GM12878 (cell line): ENCODE data around the gene TSPEAR. TPM values are rescaled to one million over a fixed set of nuclear protein-coding genes. Genes with fewer than 3 reads are reported as not detected.

Source experiments
- ATAC-seq: fragments of 200-7000 bp; cut with Tn5 transposase; 3 replicates; pipeline ENCODE4 v1.9.1; 2020; ENCODE audit warnings: mild to moderate bottlenecking, moderate library complexity
- BruUV-seq: library from RNA; stranded (reverse); fragments of 400-500 nt; replicated peaks from 2 replicates; lab custom pipeline; 2021; lab: Mats Ljungman, UMichigan
- CTCF ChIA-PET: fragments of 300-600 bp; sonication (Branson Sonifier 250); formaldehyde crosslinking; extraction: SDS; loops from one replicate; lab custom pipeline; 2021; ENCODE audit warnings: inconsistent platforms; lab: Yijun Ruan, JAX
- POLR2A ChIA-PET: fragments of 350-600 bp; formaldehyde crosslinking; extraction: SDS; loops from one replicate; lab custom pipeline; 2021; ENCODE audit warnings: inconsistent platforms; lab: Charles Lee
- RAD21 ChIA-PET: fragments of 300-600 bp; sonication (Branson Sonifier 250); formaldehyde crosslinking; loops from one replicate; lab custom pipeline; 2023; ENCODE audit warnings: antibody characterized with exemption; ENCODE audit not compliant: unreplicated experiment; lab: Charles Lee
- SMC1A ChIA-PET: fragments of 300-600 bp; sonication (Branson Sonifier 250); formaldehyde crosslinking; loops from one replicate; lab custom pipeline; 2023; ENCODE audit not compliant: unreplicated experiment, uncharacterized antibody; lab: Charles Lee
- DNase-seq: peaks from one replicate; pipeline ENCODE4 v3.0.0-alpha.2; 2011; ENCODE audit warnings: low read depth, low spot score
- FAIRE-seq: peaks from 3 replicates; lab custom pipeline; 2011; peaks lifted over from hg19 to GRCh38; lab: Jason Lieb, UNC
- H2AFZ ChIP-seq: 2 replicates; pipeline ENCODE4 v1.6.0; 2011; ENCODE audit warnings: low read depth, low read length, control low read depth; ENCODE audit not compliant: control insufficient read depth
- H3K27ac ChIP-seq: 2 replicates; pipeline ENCODE4 v1.5.1; 2011; ENCODE audit warnings: control low read depth; ENCODE audit not compliant: control insufficient read depth, insufficient read depth
- H3K27me3 ChIP-seq, 2 experiments: replicated peaks in 1 of 2; 2 replicates each; pipeline versions ENCODE4 v1.6.0 to v1.6.1; 2011; ENCODE audit warnings: low read length in 1 of 2; ENCODE audit not compliant: control insufficient read depth in 2 of 2, insufficient read depth in 2 of 2
- H3K36me3 ChIP-seq, 2 experiments: 2 replicates each; pipeline ENCODE4 v1.5.1; 2011; ENCODE audit warnings: low read length in 1 of 2; ENCODE audit not compliant: control insufficient read depth in 2 of 2, insufficient read depth in 2 of 2
- H3K4me1 ChIP-seq: 2 replicates; pipeline ENCODE4 v1.6.1; 2011; ENCODE audit warnings: mild to moderate bottlenecking, low read length, moderate library complexity, mixed read lengths; ENCODE audit not compliant: control insufficient read depth, insufficient read depth
- H3K4me2 ChIP-seq: 2 replicates; pipeline ENCODE4 v1.6.0; 2011; ENCODE audit warnings: control low read depth; ENCODE audit not compliant: control insufficient read depth, insufficient read depth
- H3K4me3 ChIP-seq: fragments of 200-600 bp; sonication (generic); 2 replicates; pipeline ENCODE4 v1.5.1; 2016
- H3K79me2 ChIP-seq: 2 replicates; pipeline ENCODE4 v1.6.0; 2011; ENCODE audit warnings: low read length; ENCODE audit not compliant: control insufficient read depth, insufficient read depth
- H3K9ac ChIP-seq: 2 replicates; pipeline ENCODE4 v1.8.0; 2011; ENCODE audit warnings: low read length, control low read depth, mixed read lengths; ENCODE audit not compliant: control insufficient read depth, insufficient read depth
- H3K9me3 ChIP-seq: replicated peaks from 3 replicates; pipeline ENCODE4 v1.5.1; 2011; ENCODE audit warnings: mild to moderate bottlenecking, low read length; ENCODE audit not compliant: control insufficient read depth, insufficient read depth
- H4K20me1 ChIP-seq: 2 replicates; pipeline ENCODE4 v1.6.0; 2011; ENCODE audit not compliant: control insufficient read depth, insufficient read depth
- BMI1 ChIP-seq: fragments of 450-650 bp; IDR thresholded peaks from 2 replicates; pipeline ENCODE4 v1.6.1; 2016; ENCODE audit warnings: mild to moderate bottlenecking, moderate library complexity, borderline replicate concordance
- ESRRA ChIP-seq: IDR thresholded peaks from 2 replicates; pipeline ENCODE4 v1.6.1; 2012; ENCODE audit warnings: mild to moderate bottlenecking, low read length, improper control_type of control experiment
- FOXK2 ChIP-seq: fragments of 450-650 bp; IDR thresholded peaks from 2 replicates; pipeline ENCODE4 v1.6.1; 2017; ENCODE audit warnings: mild to moderate bottlenecking, moderate library complexity
- IKZF2 ChIP-seq, 2 experiments: fragments of 450-650 bp; IDR thresholded peaks; 2 replicates each; pipeline ENCODE4 v1.6.1; 2017; ENCODE audit warnings: mild to moderate bottlenecking in 2 of 2, moderate library complexity in 2 of 2
- JUNB ChIP-seq: IDR thresholded peaks from 2 replicates; pipeline ENCODE4 v1.6.1; 2016; ENCODE audit warnings: antibody characterized with exemption, mild to moderate bottlenecking
- JUND ChIP-seq: IDR thresholded peaks from 2 replicates; pipeline ENCODE4 v1.6.1; 2012; ENCODE audit warnings: low read depth, mild to moderate bottlenecking, low read length, improper control_type of control experiment, moderate library complexity
- RAD51 ChIP-seq: fragments of 450-650 bp; IDR thresholded peaks from 2 replicates; pipeline ENCODE4 v1.6.1; 2016; ENCODE audit warnings: moderate library complexity, mild to moderate bottlenecking, inconsistent platforms
- SMC3 ChIP-seq: IDR thresholded peaks from 2 replicates; pipeline ENCODE4 v1.6.1; 2011; ENCODE audit warnings: low read length, improper control_type of control experiment, borderline replicate concordance
- SP1 ChIP-seq: IDR thresholded peaks from one replicate; pipeline ENCODE4 v1.6.1; 2011; ENCODE audit warnings: low read depth, low read length
- SUPT20H ChIP-seq: IDR thresholded peaks from 2 replicates; pipeline ENCODE4 v1.6.1; 2011; ENCODE audit warnings: low read depth, mild to moderate bottlenecking, low read length, moderate library complexity, borderline replicate concordance; ENCODE audit not compliant: control insufficient read depth
- WGBS: methylation state at CpG from one replicate; pipeline ENCODE4 v1.1.6; 2016; ENCODE audit warnings: low lambda C conversion rate; ENCODE audit not compliant: insufficient replicate concordance, insufficient coverage; ENCODE audit errors: missing lambda C conversion rate; 5-methylcytosine and 5-hydroxymethylcytosine counted together
- in situ Hi-C: fragments of 300-500 bp; cut with MboI; formaldehyde crosslinking; loops from 9 replicates; pipeline ENCODE4 v1.14.3; 2018; ENCODE audit warnings: mixed read lengths
- intact Hi-C: fragments of 100-400 bp; cut with micrococcal nuclease; formaldehyde crosslinking; loops from one replicate; pipeline ENCODE4 v1.14.2; 2022; ENCODE audit not compliant: unreplicated experiment
- polyA plus RNA-seq, 11 experiments: library from polyadenylated mRNA; depleted of rRNA in 4 of 11; unstranded in 6 of 11; stranded (reverse) in 5 of 11; fragments of >200 nt; fragmentation: Nextera tagmentation in 4 of 11; fragmentation: Illumina TruSeq in 1 of 11; extraction: Ambion mirVana in 4 of 11; extraction: Trizol in 1 of 11; gene quantifications; 1 replicate in 1 of 11; 2 replicates in 10 of 11; pipeline versions ENCODE4 v1.2.1 to v1.2.3, GENCODE V29; 2011 to 2016; ENCODE audit warnings: inconsistent platforms in 2 of 11, missing spikeins in 2 of 11, low read depth in 1 of 11
- total RNA-seq, 4 experiments: library from RNA; depleted of rRNA in 3 of 4; stranded (reverse); fragments of >200 nt in 3 of 4; fragmentation: Illumina TruSeq in 1 of 4; extraction: Trizol in 1 of 4; gene quantifications; 2 replicates each; pipeline versions ENCODE4 v1.2.1 to v1.2.3, GENCODE V29; 2013 to 2021
- TF ChIP-seq, protein P1 (sequence below): IDR thresholded peaks from 2 replicates; pipeline ENCODE4 v1.6.1; 2012; ENCODE audit warnings: low read depth, low read length, improper control_type of control experiment

The TSPEAR gene
- total and polyA plus RNA-seq, 10 of the 15 experiments (the other 5 are each of a cell fraction or from before 2014, with no cell fraction given), result not detected

DNA sequence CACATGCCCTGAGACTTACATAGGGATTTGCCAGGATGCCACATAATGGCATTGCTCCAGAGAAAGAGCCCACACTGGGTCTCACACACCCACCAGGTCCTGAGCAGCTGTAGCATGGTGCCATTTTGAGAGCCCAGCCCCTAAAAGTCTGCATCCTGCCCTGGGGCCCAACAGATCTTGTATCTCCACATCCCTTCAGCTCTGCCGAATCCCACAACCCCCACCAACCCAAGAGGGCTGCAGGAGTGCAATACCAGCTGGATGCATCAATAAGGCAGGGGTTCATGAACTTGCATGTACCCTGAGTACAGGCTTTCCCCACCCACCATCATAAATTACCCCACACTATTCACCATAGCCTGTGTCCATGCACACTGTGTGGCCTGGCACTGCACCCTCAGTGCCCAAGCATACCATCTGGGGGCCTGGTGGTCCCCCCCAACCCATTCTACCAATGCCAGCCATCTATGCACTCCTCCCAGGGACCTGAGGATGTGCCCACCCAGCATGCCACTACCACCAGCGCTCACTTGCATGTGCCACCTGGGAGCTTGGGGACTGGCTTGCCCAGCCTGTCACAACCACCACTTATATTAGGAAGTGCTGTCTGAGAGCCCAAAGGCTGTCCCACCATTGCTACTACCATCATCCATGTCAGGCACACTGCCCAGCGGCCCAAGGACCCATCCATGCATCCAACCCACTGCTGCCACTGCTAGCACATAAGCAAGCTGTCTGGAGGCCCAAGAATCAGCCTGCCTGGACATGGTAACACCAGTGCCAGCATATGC lies 40.5 kb downstream of the TSPEAR start:
- intact Hi-C loops (no loop called here), in situ Hi-C loops (no loop called here)
- H4K20me1 ChIP-seq, result no peaks in the 10 kb centered on the region
- ATAC-seq, result no peak
- no peaks in the 10 kb centered on the region; the same call in 1 of the 3 replicates for H3K9me3 ChIP-seq
- 15% methylated on average over 3 of the region's 3 CpGs for WGBS
- H3K4me1 ChIP-seq, result no peaks in the 10 kb centered on the region
- RAD21 ChIA-PET, result no interaction called here
- DNase-seq, result no peak
- H3K4me2 ChIP-seq, result no peak overlapping the region
- H3K27me3 ChIP-seq, result no peaks in the 10 kb centered on the region
- no peaks in the 10 kb centered on the region for H3K36me3 ChIP-seq
- no TSS peak for BruUV-seq
- H3K27ac ChIP-seq, result no peak overlapping the region
- POLR2A ChIA-PET, result no interaction called here
- H3K4me3 ChIP-seq, result no peak overlapping the region
- no peak overlapping the region for H3K9ac ChIP-seq
- no peak for TF ChIP-seq JUNB
- no peak for TF ChIP-seq JUND
- TF ChIP-seq FOXK2, result no peak
- TF ChIP-seq BMI1, result no peak
- no peak for TF ChIP-seq IKZF2 (IDR thresholded peaks at IDR 0.05)
- TF ChIP-seq SUPT20H, result no peak
- TF ChIP-seq SMC3, result no peak
- TF ChIP-seq SP1, result no peak
- TF ChIP-seq, protein P1, sequence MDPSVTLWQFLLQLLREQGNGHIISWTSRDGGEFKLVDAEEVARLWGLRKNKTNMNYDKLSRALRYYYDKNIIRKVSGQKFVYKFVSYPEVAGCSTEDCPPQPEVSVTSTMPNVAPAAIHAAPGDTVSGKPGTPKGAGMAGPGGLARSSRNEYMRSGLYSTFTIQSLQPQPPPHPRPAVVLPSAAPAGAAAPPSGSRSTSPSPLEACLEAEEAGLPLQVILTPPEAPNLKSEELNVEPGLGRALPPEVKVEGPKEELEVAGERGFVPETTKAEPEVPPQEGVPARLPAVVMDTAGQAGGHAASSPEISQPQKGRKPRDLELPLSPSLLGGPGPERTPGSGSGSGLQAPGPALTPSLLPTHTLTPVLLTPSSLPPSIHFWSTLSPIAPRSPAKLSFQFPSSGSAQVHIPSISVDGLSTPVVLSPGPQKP, result no peak
- no peak for TF ChIP-seq RAD51
- TF ChIP-seq ESRRA, result no peak
- no peaks in the 10 kb centered on the region for H3K79me2 ChIP-seq
- CTCF ChIA-PET, result no interaction called here
- no peak for FAIRE-seq
- no peak overlapping the region for H2AFZ ChIP-seq
- SMC1A ChIA-PET, result no interaction called here
